Measurements from ENCODE around the gene GPR143.

GRCh38 chrX:9676306-9676705 lies 89.3 kb downstream of the GPR143 start:
- TF ChIP-seq CTCF (IDR thresholded peaks at IDR 0.05) = no peak
- TF ChIP-seq EP300 (IDR thresholded peaks at IDR 0.05) = no peak

Measured in tibial nerve (tissue), 4 donors.